ENCODE data around the gene PROKR1. TPM values are rescaled to one million over a fixed set of nuclear protein-coding genes. Genes with fewer than 3 reads are reported as not detected.

The PROKR1 gene
- total and polyA plus RNA-seq, 2 experiments from 2014 or later, result 0.11 TPM; not detected in 1

DNA sequence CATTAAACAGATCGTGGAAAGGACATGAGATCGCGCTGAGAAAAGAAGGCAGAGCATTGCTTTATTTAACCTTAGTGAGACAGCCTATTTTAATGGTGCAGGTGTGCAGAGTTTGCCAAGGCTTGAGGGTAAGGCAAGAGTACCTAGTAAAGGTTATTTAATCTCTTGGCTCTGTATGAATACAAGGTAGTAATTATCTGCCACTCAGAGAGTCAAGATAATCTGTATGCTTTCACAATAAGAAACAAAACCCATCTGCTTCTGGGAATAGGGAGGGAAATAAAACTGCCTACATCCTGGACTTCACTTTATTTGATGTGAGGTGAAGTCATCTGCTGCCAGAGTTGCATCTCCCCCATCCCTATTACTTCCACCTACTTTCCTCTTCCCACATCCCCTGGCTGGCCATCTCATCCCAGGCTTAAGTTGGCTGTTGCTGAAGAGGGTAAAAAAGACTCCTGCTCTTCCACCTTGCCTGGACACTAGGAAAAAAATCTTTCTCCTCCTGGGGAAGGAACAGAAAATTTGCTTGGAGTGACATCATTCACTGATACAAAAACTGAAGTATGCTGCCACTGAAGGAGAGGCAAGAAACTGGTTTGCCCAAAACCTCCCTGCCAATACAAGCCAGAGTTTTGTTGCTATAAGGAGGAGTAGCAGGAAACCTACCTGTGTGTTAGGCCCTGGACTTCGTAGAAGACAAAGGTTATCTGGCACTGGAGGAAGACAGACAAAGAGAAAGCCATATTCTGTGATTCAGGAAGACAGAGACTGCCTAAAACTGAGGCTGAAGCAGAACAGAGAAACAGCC, 55.4 kb downstream of the PROKR1 start:
- TF ChIP-seq EZH2phosphoT487 (IDR thresholded peaks at IDR 0.05; ENCODE audit: insufficient read depth, low read depth) (no peak), EZH2 (IDR thresholded peaks at IDR 0.05; ENCODE audit: insufficient read depth, poor library complexity, severe bottlenecking) (no peak)
- Histone ChIP-seq H3K9ac (no peak overlapping the region), H3K4me2 (ENCODE audit: unreplicated experiment) (no peak overlapping the region), H3K79me2 (ENCODE audit: insufficient read depth) (no peaks in the 10 kb centered on the region), H3K36me3 (ENCODE audit: low read depth) (no peaks in the 10 kb centered on the region), H3K9me2 (ENCODE audit: insufficient read depth) (no peaks in the 10 kb centered on the region), H3K4me1 (ENCODE audit: insufficient read depth) (no peaks in the 10 kb centered on the region), H4K20me1 (ENCODE audit: insufficient read depth) (no peaks in the 10 kb centered on the region), H3K27ac (no peak overlapping the region), H3K4me3 (no peak overlapping the region), H3F3A (ENCODE audit: insufficient read depth) (no peaks in the 10 kb centered on the region), H3K9me3 (ENCODE audit: low read depth) (no peaks in the 10 kb centered on the region), H3K27me3 (replicated peaks; ENCODE audit: insufficient read depth) (0 out of 2 replicates have a peak, but pooled peaks cover 17% of the 10 kb centered on the region), H2AFZ (no peak overlapping the region)
- 52 to 56% methylated on average over 4 of the region's 4 CpGs for WGBS, 2 experiments (ENCODE audit: low coverage in 1 of 2, low lambda C conversion rate in 2 of 2, missing lambda C conversion rate in 2 of 2)
- DNase-seq, result no peak
- in situ Hi-C loops (cut with MboI), result no loop called here

DNA sequence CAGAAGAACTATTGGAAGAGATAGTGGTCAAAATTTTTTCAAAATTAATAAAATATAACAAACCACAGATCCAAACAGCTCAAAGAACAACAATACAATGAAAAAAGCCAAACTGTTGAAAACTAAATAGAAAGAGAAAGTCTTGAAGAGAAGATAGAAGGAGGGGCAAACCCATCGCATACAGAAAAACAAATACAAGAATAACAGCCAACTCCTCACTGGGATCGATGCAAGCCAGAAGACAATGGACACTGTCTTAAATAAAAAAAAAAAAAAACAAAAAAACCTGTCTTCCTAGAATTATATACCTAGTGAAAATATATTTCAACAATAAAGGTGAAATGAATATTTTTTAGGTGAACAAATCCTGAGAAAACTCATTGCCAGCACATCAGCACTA, 57.2 kb downstream of the PROKR1 start:
- 54 to 69% methylated on average over 2 of the region's 2 CpGs for WGBS, 2 experiments (ENCODE audit: low coverage in 1 of 2, low lambda C conversion rate in 2 of 2, missing lambda C conversion rate in 2 of 2)
- H3K36me3 ChIP-seq (ENCODE audit: low read depth), result no peaks in the 10 kb centered on the region
- no peak for TF ChIP-seq EZH2 (IDR thresholded peaks at IDR 0.05; ENCODE audit: insufficient read depth, poor library complexity, severe bottlenecking)
- TF ChIP-seq EZH2phosphoT487 (IDR thresholded peaks at IDR 0.05; ENCODE audit: insufficient read depth, low read depth), result no peak

DNA sequence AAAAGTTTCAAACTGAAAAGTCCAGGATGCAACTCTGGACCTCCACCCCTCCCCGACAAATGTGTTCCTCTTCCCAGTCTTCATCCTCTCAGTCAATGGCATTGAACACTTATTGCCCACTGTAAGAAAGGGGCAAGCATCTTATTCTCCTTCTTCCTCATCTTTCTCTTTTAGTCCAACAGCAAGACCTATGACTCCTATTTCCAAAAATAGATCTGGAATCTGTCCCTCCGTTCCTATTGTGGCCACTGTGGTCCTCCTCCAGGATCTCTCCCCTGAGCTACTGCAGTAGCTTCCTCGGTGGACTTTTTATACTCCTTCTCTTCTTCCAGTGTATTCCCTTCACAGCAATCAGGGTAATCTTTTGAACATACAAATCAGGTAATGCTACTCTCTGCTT, 63.3 kb downstream of the PROKR1 start:
- TF ChIP-seq EZH2 (IDR thresholded peaks at IDR 0.05; ENCODE audit: insufficient read depth, poor library complexity, severe bottlenecking) (no peak), EZH2phosphoT487 (IDR thresholded peaks at IDR 0.05; ENCODE audit: insufficient read depth, low read depth) (no peak)
- H3K79me2 ChIP-seq (ENCODE audit: insufficient read depth), result no peaks in the 10 kb centered on the region
- no peak overlapping the region for H3K4me2 ChIP-seq (ENCODE audit: unreplicated experiment)
- in situ Hi-C loops (cut with MboI), result loop anchor here (25.0 kb wide), 1 partner anchor 219 kb away; no protein-coding TSS in a partner anchor
- no peak overlapping the region for H3K4me3 ChIP-seq
- H3K27ac ChIP-seq, result no peak overlapping the region
- no peaks in the 10 kb centered on the region for H3K4me1 ChIP-seq (ENCODE audit: insufficient read depth)
- no peaks in the 10 kb centered on the region for H3K9me2 ChIP-seq (ENCODE audit: insufficient read depth)
- peaks cover 32% of the 10 kb centered on the region for H3K27me3 ChIP-seq (replicated peaks; ENCODE audit: insufficient read depth)
- no peak overlapping the region for H3K9ac ChIP-seq
- H3F3A ChIP-seq (ENCODE audit: insufficient read depth), result no peaks in the 10 kb centered on the region
- no peaks in the 10 kb centered on the region for H3K36me3 ChIP-seq (ENCODE audit: low read depth)
- no peak overlapping the region for H2AFZ ChIP-seq
- no peaks in the 10 kb centered on the region for H4K20me1 ChIP-seq (ENCODE audit: insufficient read depth)
- 64 to 65% methylated on average over 3 of the region's 3 CpGs for WGBS, 2 experiments (ENCODE audit: low coverage in 1 of 2, low lambda C conversion rate in 2 of 2, missing lambda C conversion rate in 2 of 2)
- no peak for DNase-seq
- no peaks in the 10 kb centered on the region for H3K9me3 ChIP-seq (ENCODE audit: low read depth)

More for the DNA sequence above, 57.2 kb downstream of the PROKR1 start:
- Histone ChIP-seq H3K9me3 (ENCODE audit: low read depth) (no peaks in the 10 kb centered on the region), H3K27ac (no peak overlapping the region), H3F3A (ENCODE audit: insufficient read depth) (no peaks in the 10 kb centered on the region), H3K9me2 (ENCODE audit: insufficient read depth) (no peaks in the 10 kb centered on the region), H3K27me3 (replicated peaks; ENCODE audit: insufficient read depth) (peaks cover 26% of the 10 kb centered on the region), H2AFZ (no peak overlapping the region), H3K4me3 (no peak overlapping the region), H3K79me2 (ENCODE audit: insufficient read depth) (no peaks in the 10 kb centered on the region), H3K4me1 (ENCODE audit: insufficient read depth) (no peaks in the 10 kb centered on the region), H4K20me1 (ENCODE audit: insufficient read depth) (no peaks in the 10 kb centered on the region), H3K9ac (no peak overlapping the region), H3K4me2 (ENCODE audit: unreplicated experiment) (no peak overlapping the region)
- in situ Hi-C loops (cut with MboI), result loop anchor here (25.0 kb wide), 1 partner anchor 213 kb away; no protein-coding TSS in a partner anchor
- no peak for DNase-seq

Other genes with a start within 250 kb of the PROKR1 start
- gene FBXO48, start 176.3 kb upstream of the PROKR1 start, total RNA-seq (2014; rRNA removed; shearing (Covaris generic)), result 0.38 and 0.65 TPM in 2 replicates
- gene FBXO48, start 176.3 kb upstream of the PROKR1 start, polyA plus RNA-seq (2016; fragmentation: Nextera tagmentation; extraction: Ambion mirVana), result 0.67 and 1.0 TPM in 2 replicates
- 4.0 and 5.1 TPM in 2 replicates for gene APLF, start 176.0 kb upstream of the PROKR1 start, total RNA-seq (2014; rRNA removed; shearing (Covaris generic))
- gene APLF, start 176.0 kb upstream of the PROKR1 start, polyA plus RNA-seq (2016; fragmentation: Nextera tagmentation; extraction: Ambion mirVana), result 3.2 and 3.6 TPM in 2 replicates
- not detected in 2 replicates for gene ARHGAP25, start 91.2 kb downstream of the PROKR1 start, total RNA-seq (2014; rRNA removed; shearing (Covaris generic))
- gene ARHGAP25, start 91.2 kb downstream of the PROKR1 start, polyA plus RNA-seq (2016; fragmentation: Nextera tagmentation; extraction: Ambion mirVana), result not detected in 2 replicates
- not detected in 2 replicates for gene BMP10, start 227.8 kb downstream of the PROKR1 start, total RNA-seq (2014; rRNA removed; shearing (Covaris generic))
- gene BMP10, start 227.8 kb downstream of the PROKR1 start, polyA plus RNA-seq (2016; fragmentation: Nextera tagmentation; extraction: Ambion mirVana), result not detected in 2 replicates

Measured in GM23248 (cell line).